H1 (cell line): Measurements from ENCODE around the gene SLC6A2. TPM values are rescaled to one million over a fixed set of nuclear protein-coding genes. Genes with fewer than 3 reads are reported as not detected.

Experiments
- CHD7 ChIP-seq: fragments of 300-600 bp; sonication (generic); IDR thresholded peaks from 2 replicates; pipeline ENCODE4 v1.7.1; 2012; ENCODE audit warnings: low read length, moderate library complexity, mild to moderate bottlenecking, inconsistent platforms; ENCODE audit not compliant: insufficient replicate concordance
- E2F6 ChIP-seq: IDR thresholded peaks from 2 replicates; pipeline ENCODE4 v1.6.1; 2012; ENCODE audit warnings: inconsistent platforms
- HDAC2 ChIP-seq, 2 experiments: fragments of 300-600 bp in 1 of 2; sonication (generic) in 1 of 2; IDR thresholded peaks; 2 replicates each; pipeline ENCODE4 v1.6.1; 2011 to 2012; ENCODE audit warnings: low read depth in 2 of 2, low read length in 2 of 2, mild to moderate bottlenecking in 2 of 2, moderate library complexity in 2 of 2, borderline replicate concordance in 1 of 2, inconsistent platforms in 1 of 2
- JUND ChIP-seq: IDR thresholded peaks from 2 replicates; pipeline ENCODE4 v1.6.1; 2011; ENCODE audit warnings: mild to moderate bottlenecking, improper control_type of control experiment, low read length
- KDM1A ChIP-seq: fragments of 200-600, 300-600 bp; sonication (generic); IDR thresholded peaks from 2 replicates; pipeline ENCODE4 v1.7.1; 2016; ENCODE audit warnings: mild to moderate bottlenecking, low read length, borderline replicate concordance
- POLR2AphosphoS5 ChIP-seq: IDR thresholded peaks from 2 replicates; pipeline ENCODE4 v1.6.1; 2011; ENCODE audit warnings: low read depth, low read length
- POU5F1 ChIP-seq: IDR thresholded peaks from 2 replicates; pipeline ENCODE4 v1.6.1; 2011; ENCODE audit warnings: low read depth, mild to moderate bottlenecking, low read length, moderate library complexity
- RFX5 ChIP-seq: IDR thresholded peaks from 2 replicates; pipeline ENCODE4 v1.6.1; 2011; ENCODE audit warnings: low read depth, low read length, improper control_type of control experiment, borderline replicate concordance
- RXRA ChIP-seq: IDR thresholded peaks from 2 replicates; pipeline ENCODE4 v1.6.1; 2011; ENCODE audit warnings: low read depth, mild to moderate bottlenecking, low read length, moderate library complexity; ENCODE audit not compliant: insufficient read depth
- polyA plus RNA-seq, 7 experiments: library from polyadenylated mRNA; depleted of rRNA in 3 of 7; stranded (reverse) in 5 of 7; unstranded in 2 of 7; fragments of >200 nt in 5 of 7; fragments of 200-250 nt in 2 of 7; gene quantifications; 1 replicate in 5 of 7; 2 replicates in 1 of 7; 4 replicates in 1 of 7; pipeline versions ENCODE4 v1.2.1 to v1.2.3, GENCODE V29; 2011 to 2013; ENCODE audit warnings: missing spikeins in 2 of 7, mixed read lengths in 2 of 7
- total RNA-seq: library from RNA; stranded (reverse); fragmentation: NEBNext Ultra II Directional; extraction: Animal tissue kit (Norgen Biotek cat#: 25700); gene quantifications from 2 replicates; pipeline ENCODE4 v1.2.1, GENCODE V29; 2021

The SLC6A2 gene
- total and polyA plus RNA-seq, 2 of the 8 experiments (the other 6 are each of a cell fraction or from before 2014, with no cell fraction given): 0.35 TPM; not detected in 1

- TF ChIP-seq CHD7 (no peak), POU5F1 (no peak), HDAC2 (IDR thresholded peaks at IDR 0.05; ENCODE audit: borderline replicate concordance in 1 of 2, low read depth in 2 of 2, low read length in 2 of 2) (peak in 1 of 2 experiments; percentile 28; a peak in 1 of 4 replicates), RXRA (no peak), KDM1A (peak; percentile 69; the same call in 1 of the 2 replicates), POLR2AphosphoS5 (no peak), JUND (no peak), RFX5 (no peak), E2F6 (no peak)
These were observed 12.0 kb downstream of the SLC6A2 start (continued) for GRCh38 chr16:55667753-55668152.
